HEK293 (cell line): Measurements from ENCODE around the gene ASTN2.

Source experiments
- CTCF ChIA-PET: fragments of 350-600 bp; formaldehyde crosslinking; extraction: SDS; loops from one replicate; lab custom pipeline; 2021; ENCODE audit warnings: antibody characterized with exemption; lab: Yijun Ruan, JAX
- POLR2A ChIA-PET: fragments of 300-600 bp; formaldehyde crosslinking; extraction: SDS; loops from one replicate; lab custom pipeline; 2020; ENCODE audit warnings: antibody characterized with exemption, inconsistent platforms; lab: Yijun Ruan, JAX
- H3K27ac ChIP-seq: fragments of 200-500 bp; sonication (Bioruptor generic); 2 replicates; pipeline ENCODE4 v1.5.1; 2014; ENCODE audit warnings: low read depth, low read length, control low read depth, inconsistent platforms; ENCODE audit errors: extremely low read depth
- H3K36me3 ChIP-seq, 2 experiments: fragments of 200-500 bp in 1 of 2; sonication (Bioruptor generic) in 1 of 2; 1 replicate in 1 of 2; 2 replicates in 1 of 2; pipeline ENCODE4 v1.5.1; 2014 to 2017; ENCODE audit warnings: inconsistent platforms in 2 of 2, low read length in 2 of 2; ENCODE audit not compliant: control insufficient read depth in 2 of 2, insufficient read depth in 1 of 2
- H3K4me1 ChIP-seq: fragments of 200-500 bp; sonication (Bioruptor generic); 2 replicates; pipeline ENCODE4 v1.5.1; 2014; ENCODE audit warnings: mild to moderate bottlenecking, low read length, inconsistent platforms; ENCODE audit not compliant: control insufficient read depth, insufficient read depth
- H3K4me3 ChIP-seq: 2 replicates; pipeline ENCODE4 v1.5.1; 2011; ENCODE audit warnings: low read depth, mild to moderate bottlenecking, control low read depth, low read length, moderate library complexity
- H3K9me3 ChIP-seq: fragments of 200-500 bp; sonication (Bioruptor generic); 2 replicates; pipeline ENCODE4 v1.5.1; 2014; ENCODE audit warnings: low read depth, low read length, inconsistent platforms; ENCODE audit not compliant: control insufficient read depth, insufficient read depth
- EGR2 ChIP-seq: fragments of 450-650 bp; formaldehyde crosslinking; IDR thresholded peaks from 2 replicates; pipeline ENCODE4 v1.5.1; 2016; ENCODE audit warnings: low read depth, missing biosample characterization, missing genetic modification characterization
- HOXD13 ChIP-seq: sonication (generic); formaldehyde crosslinking; IDR thresholded peaks from 2 replicates; pipeline ENCODE4 v1.8.0; 2022; ENCODE audit warnings: missing genetic modification reagents, borderline replicate concordance
- INSM2 ChIP-seq: fragments of 450-650 bp; formaldehyde crosslinking; IDR thresholded peaks from 2 replicates; pipeline ENCODE4 v1.5.1; 2016; ENCODE audit warnings: missing biosample characterization, missing genetic modification characterization
- KLF16 ChIP-seq: fragments of 450-650 bp; formaldehyde crosslinking; IDR thresholded peaks from 2 replicates; pipeline ENCODE4 v1.5.1; 2017; ENCODE audit warnings: missing biosample characterization, missing genetic modification characterization
- KLF17 ChIP-seq: fragments of 450-650 bp; formaldehyde crosslinking; IDR thresholded peaks from 2 replicates; pipeline ENCODE4 v1.5.1; 2016; ENCODE audit warnings: missing biosample characterization, missing genetic modification characterization
- OSR2 ChIP-seq: fragments of 450-650 bp; formaldehyde crosslinking; IDR thresholded peaks from 2 replicates; pipeline ENCODE4 v1.5.1; 2016; ENCODE audit warnings: missing biosample characterization, missing genetic modification characterization
- PATZ1 ChIP-seq: fragments of 450-650 bp; formaldehyde crosslinking; IDR thresholded peaks from 2 replicates; pipeline ENCODE4 v1.5.1; 2016; ENCODE audit warnings: missing biosample characterization, missing genetic modification characterization
- SCRT1 ChIP-seq: fragments of 450-650 bp; formaldehyde crosslinking; IDR thresholded peaks from 2 replicates; pipeline ENCODE4 v1.5.1; 2016; ENCODE audit warnings: missing biosample characterization, missing genetic modification characterization, borderline replicate concordance
- ZFP69B ChIP-seq: fragments of 450-650 bp; formaldehyde crosslinking; IDR thresholded peaks from 2 replicates; pipeline ENCODE4 v1.5.1; 2016; ENCODE audit warnings: missing biosample characterization, missing genetic modification characterization
- ZNF112 ChIP-seq: fragments of 450-650 bp; formaldehyde crosslinking; IDR thresholded peaks from 2 replicates; pipeline ENCODE4 v1.5.0; 2017; ENCODE audit warnings: missing biosample characterization, missing genetic modification characterization
- ZNF2 ChIP-seq: fragments of 450-650 bp; formaldehyde crosslinking; IDR thresholded peaks from 2 replicates; pipeline ENCODE4 v1.5.1; 2016; ENCODE audit warnings: missing biosample characterization, missing genetic modification characterization
- ZNF202 ChIP-seq: fragments of 450-650 bp; formaldehyde crosslinking; IDR thresholded peaks from 2 replicates; pipeline ENCODE4 v1.5.1; 2016; ENCODE audit warnings: missing biosample characterization, missing genetic modification characterization, borderline replicate concordance
- ZNF223 ChIP-seq: fragments of 450-650 bp; formaldehyde crosslinking; IDR thresholded peaks from 2 replicates; pipeline ENCODE4 v1.5.1; 2016; ENCODE audit warnings: missing biosample characterization, missing genetic modification characterization
- ZNF302 ChIP-seq: fragments of 450-650 bp; formaldehyde crosslinking; IDR thresholded peaks from 2 replicates; pipeline ENCODE4 v1.5.1; 2016; ENCODE audit warnings: missing biosample characterization, missing genetic modification characterization, low read depth
- ZNF311 ChIP-seq: fragments of 450-650 bp; formaldehyde crosslinking; IDR thresholded peaks from 2 replicates; pipeline ENCODE4 v1.5.1; 2017; ENCODE audit warnings: missing biosample characterization, missing genetic modification characterization, borderline replicate concordance
- ZNF354C ChIP-seq: fragments of 450-650 bp; formaldehyde crosslinking; IDR thresholded peaks from 2 replicates; pipeline ENCODE4 v1.5.1; 2016; ENCODE audit warnings: missing biosample characterization, missing genetic modification characterization, low read depth, borderline replicate concordance
- ZNF433 ChIP-seq: fragments of 450-650 bp; formaldehyde crosslinking; IDR thresholded peaks from 2 replicates; pipeline ENCODE4 v1.5.1; 2016; ENCODE audit warnings: missing biosample characterization, missing genetic modification characterization, low read depth
- ZNF558 ChIP-seq: fragments of 450-650 bp; formaldehyde crosslinking; IDR thresholded peaks from 2 replicates; pipeline ENCODE4 v1.5.1; 2016; ENCODE audit warnings: missing biosample characterization, missing genetic modification characterization
- ZNF600 ChIP-seq: fragments of 450-650 bp; formaldehyde crosslinking; IDR thresholded peaks from 2 replicates; pipeline ENCODE4 v1.5.1; 2016; ENCODE audit warnings: missing biosample characterization, missing genetic modification characterization
- ZNF629 ChIP-seq: fragments of 450-650 bp; formaldehyde crosslinking; IDR thresholded peaks from 2 replicates; pipeline ENCODE4 v1.5.1; 2017; ENCODE audit warnings: missing biosample characterization, missing genetic modification characterization
- ZNF639 ChIP-seq: fragments of 450-650 bp; formaldehyde crosslinking; IDR thresholded peaks from 2 replicates; pipeline ENCODE4 v1.5.1; 2016; ENCODE audit warnings: missing biosample characterization, missing genetic modification characterization
- ZNF701 ChIP-seq: fragments of 450-650 bp; formaldehyde crosslinking; IDR thresholded peaks from 2 replicates; pipeline ENCODE4 v1.5.1; 2016; ENCODE audit warnings: missing biosample characterization, missing genetic modification characterization
- ZNF777 ChIP-seq: fragments of 450-650 bp; formaldehyde crosslinking; IDR thresholded peaks from 2 replicates; pipeline ENCODE4 v1.5.1; 2017; ENCODE audit warnings: missing biosample characterization, missing genetic modification characterization, borderline replicate concordance
- ZXDB ChIP-seq: fragments of 450-650 bp; formaldehyde crosslinking; IDR thresholded peaks from 2 replicates; pipeline ENCODE4 v1.5.1; 2016; ENCODE audit warnings: missing biosample characterization, missing genetic modification characterization

ASTN2 gene

GRCh38 chr9:116632990-116633838 lies 781.6 kb downstream of the ASTN2 start:
- no peak overlapping the region for H3K27ac ChIP-seq
- ChIA-PET POLR2A (no interaction called here), CTCF (no interaction called here)

GRCh38 chr9:116629634-116630033 lies 785.2 kb downstream of the ASTN2 start:
- Histone ChIP-seq H3K4me3 (no peak overlapping the region), H3K9me3 (no peaks in the 10 kb centered on the region), H3K4me1 (no peaks in the 10 kb centered on the region), H3K36me3 (no peaks in the 10 kb centered on the region), H3K27ac (no peak overlapping the region)
- POLR2A ChIA-PET = no interaction called here
- TF ChIP-seq HOXD13 (no peak), KLF16 (no peak), ZNF311 (tag by site-specific recombination) (no peak), OSR2 (tag by site-specific recombination) (no peak), ZNF223 (tag by site-specific recombination) (no peak)
- CTCF ChIA-PET = no interaction called here

More at GRCh38 chr9:116632990-116633838, 781.6 kb downstream of the ASTN2 start:
- TF ChIP-seq ZNF629 (tag by site-specific recombination) = no peak
- TF ChIP-seq ZNF112 (tag by site-specific recombination) = no peak
- TF ChIP-seq PATZ1 (tag by site-specific recombination) = no peak
- no peak for TF ChIP-seq KLF16
- TF ChIP-seq ZNF600 (tag by site-specific recombination) = no peak
- TF ChIP-seq ZNF2 (tag by site-specific recombination) = no peak
- no peak for TF ChIP-seq INSM2
- Histone ChIP-seq H3K4me1 (no peaks in the 10 kb centered on the region), H3K4me3 (no peak overlapping the region), H3K9me3 (no peaks in the 10 kb centered on the region), H3K36me3 (no peaks in the 10 kb centered on the region)

- H3K4me3 ChIP-seq = no peak overlapping the region
- H3K9me3 ChIP-seq = no peaks in the 10 kb centered on the region
- no peak overlapping the region for H3K27ac ChIP-seq
- no peaks in the 10 kb centered on the region for H3K36me3 ChIP-seq
- POLR2A ChIA-PET = no interaction called here
- CTCF ChIA-PET = no interaction called here
- no peak for TF ChIP-seq SCRT1 (tag by site-specific recombination)
- TF ChIP-seq ZNF639 (tag by site-specific recombination) = no peak
- no peak for TF ChIP-seq ZNF354C (tag by site-specific recombination)
- no peak for TF ChIP-seq ZNF433
- TF ChIP-seq ZXDB (tag by site-specific recombination) = no peak
- no peak for TF ChIP-seq ZNF777
- TF ChIP-seq KLF17 (tag by site-specific recombination) = no peak
- TF ChIP-seq ZNF701 (tag by site-specific recombination) = no peak
- TF ChIP-seq EGR2 (tag by site-specific recombination) = no peak
- no peak for TF ChIP-seq INSM2
- TF ChIP-seq ZFP69B (tag by site-specific recombination) = no peak
- TF ChIP-seq ZNF302 (tag by site-specific recombination) = no peak
- TF ChIP-seq ZNF558 = no peak
- TF ChIP-seq ZNF202 (tag by site-specific recombination) = no peak
- H3K4me1 ChIP-seq = no peaks in the 10 kb centered on the region
Observed at GRCh38 chr9:116628716-116629115, 786.1 kb downstream of the ASTN2 start.
